ENCODE measurements around the gene FLT3.

DNA sequence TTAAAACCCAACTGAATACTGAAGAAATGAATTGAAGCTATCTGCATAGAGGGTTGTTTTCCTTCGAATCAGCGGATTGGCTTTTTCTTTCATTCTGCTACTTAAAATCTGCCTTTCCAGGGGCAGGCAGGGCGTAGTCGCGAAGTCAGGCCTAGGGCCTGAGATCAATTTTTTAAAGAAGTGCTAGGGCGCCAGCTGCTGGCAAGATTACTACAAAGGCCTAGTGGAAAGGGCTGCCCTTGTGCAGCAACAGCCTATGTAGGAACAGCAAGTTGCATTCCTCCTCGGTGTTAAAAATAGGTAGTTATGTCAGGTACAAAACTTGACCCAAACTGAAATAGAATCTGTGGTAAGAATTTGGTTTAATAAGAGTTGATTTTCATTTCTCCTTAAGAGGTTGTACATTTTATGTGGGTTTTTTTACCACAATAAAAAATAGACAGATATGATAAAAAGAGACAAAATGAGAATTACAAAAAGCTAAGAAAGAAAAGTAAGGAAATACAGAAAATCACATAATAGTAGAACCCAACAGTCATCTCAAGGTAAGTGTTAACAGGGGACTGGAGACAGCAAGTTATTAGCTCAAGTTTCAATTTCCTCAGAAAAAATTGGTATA lies 102.4 kb downstream of the FLT3 start:
- TF ChIP-seq CTCF (IDR thresholded peaks at IDR 0.05; ENCODE audit: low read depth, low read length) (peak; percentile 94), EZH2phosphoT487 (IDR thresholded peaks at IDR 0.05; ENCODE audit: low read depth) (no peak)

Measured in OCI-LY3 (cell line).